Suprapubic skin (tissue), 4 donors: ENCODE data around the gene ZDHHC1. TPM values are rescaled to one million over a fixed set of nuclear protein-coding genes. Genes with fewer than 3 reads are reported as not detected.

Experiments used
- DNase-seq, 2 donors: peaks; one replicate each; pipeline ENCODE4 v3.0.0-alpha.2; 2019; ENCODE audit warnings: low spot score in 2 of 2
- H3K27ac ChIP-seq: fragments of 200-600 bp; sonication (generic); one replicate; pipeline ENCODE4 v1.5.1; 2019
- H3K27me3 ChIP-seq: fragments of 200-600 bp; sonication (generic); one replicate; pipeline ENCODE4 v1.5.1; 2019
- H3K36me3 ChIP-seq: fragments of 200-600 bp; sonication (generic); one replicate; pipeline ENCODE4 v1.5.1; 2019
- H3K4me1 ChIP-seq: fragments of 200-600 bp; sonication (generic); one replicate; pipeline ENCODE4 v1.5.1; 2019
- H3K4me3 ChIP-seq: fragments of 200-600 bp; sonication (generic); one replicate; pipeline ENCODE4 v1.5.1; 2019; ENCODE audit warnings: mild to moderate bottlenecking
- H3K9me3 ChIP-seq: fragments of 200-600 bp; sonication (generic); one replicate; pipeline ENCODE4 v1.5.1; 2019
- CTCF ChIP-seq, 2 donors: fragments of 200-600 bp in 1 of 2; fragments of 450-650 bp in 1 of 2; sonication (generic) in 1 of 2; IDR thresholded peaks; one replicate each; pipeline ENCODE4 v1.5.1; 2016 to 2019; ENCODE audit warnings: antibody characterized with exemption in 2 of 2, mild to moderate bottlenecking in 1 of 2, moderate library complexity in 1 of 2
- EP300 ChIP-seq: sonication (generic); formaldehyde crosslinking; IDR thresholded peaks from one replicate; pipeline ENCODE4 v1.6.1; 2017; ENCODE audit warnings: antibody characterized with exemption
- POLR2A ChIP-seq, 2 donors: fragments of 450-650 bp; IDR thresholded peaks; one replicate each; pipeline ENCODE4 v1.6.1; 2017; ENCODE audit warnings: antibody characterized with exemption in 2 of 2, mild to moderate bottlenecking in 2 of 2, moderate library complexity in 2 of 2
- POLR2AphosphoS5 ChIP-seq, 3 donors: sonication (generic); formaldehyde crosslinking; IDR thresholded peaks; one replicate each; pipeline ENCODE4 v1.6.1; 2017; ENCODE audit warnings: antibody characterized with exemption in 3 of 3
- WGBS: methylation state at CpG from one replicate; pipeline ENCODE4 v1.1.5; 2018; 5-methylcytosine and 5-hydroxymethylcytosine counted together
- total RNA-seq, 4 donors: library from RNA; depleted of rRNA; stranded (reverse); fragments of >200 nt; gene quantifications; one replicate each; pipeline ENCODE4 v1.1.0, GENCODE V29; 2016

ZDHHC1 gene
- total RNA-seq, 4 donors from 2014 or later = 14.0 to 31.0 (median 23.8) TPM

DNA sequence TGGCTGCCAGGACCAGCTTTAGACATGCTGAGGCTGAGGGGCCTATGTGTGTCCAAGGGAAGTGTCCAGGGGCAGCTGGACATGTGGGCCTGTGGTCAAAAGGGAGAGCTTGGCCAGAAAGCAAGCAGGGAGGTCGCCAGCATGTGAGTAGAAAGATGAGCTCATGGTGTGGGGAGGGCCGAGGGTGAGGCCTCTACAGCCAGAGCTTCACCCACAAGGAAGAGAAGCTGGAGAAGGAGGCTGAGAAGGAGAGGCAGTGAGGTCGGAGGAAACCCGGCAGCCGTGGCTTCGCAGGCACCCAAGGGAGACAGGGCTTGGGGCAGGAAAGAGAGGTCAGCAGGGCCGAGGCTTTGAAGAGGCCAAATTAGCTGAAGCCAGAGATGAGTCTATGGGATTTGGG, 10.7 kb upstream of the ZDHHC1 start:
- TF ChIP-seq POLR2AphosphoS5 (IDR thresholded peaks at IDR 0.05) (no peak), CTCF (IDR thresholded peaks at IDR 0.05) (no peak), EP300 (no peak), POLR2A (IDR thresholded peaks at IDR 0.05) (no peak)
- H3K27ac ChIP-seq = no peak overlapping the region
- no peaks in the 10 kb centered on the region for H3K9me3 ChIP-seq
- DNase-seq = no peak
- no peaks in the 10 kb centered on the region for H3K36me3 ChIP-seq
- WGBS = 70% methylated on average over 7 of the region's 7 CpGs
- peaks cover 59% of the 10 kb centered on the region for H3K4me1 ChIP-seq
- H3K4me3 ChIP-seq = no peak overlapping the region
- H3K27me3 ChIP-seq = peaks cover 4% of the 10 kb centered on the region

DNA sequence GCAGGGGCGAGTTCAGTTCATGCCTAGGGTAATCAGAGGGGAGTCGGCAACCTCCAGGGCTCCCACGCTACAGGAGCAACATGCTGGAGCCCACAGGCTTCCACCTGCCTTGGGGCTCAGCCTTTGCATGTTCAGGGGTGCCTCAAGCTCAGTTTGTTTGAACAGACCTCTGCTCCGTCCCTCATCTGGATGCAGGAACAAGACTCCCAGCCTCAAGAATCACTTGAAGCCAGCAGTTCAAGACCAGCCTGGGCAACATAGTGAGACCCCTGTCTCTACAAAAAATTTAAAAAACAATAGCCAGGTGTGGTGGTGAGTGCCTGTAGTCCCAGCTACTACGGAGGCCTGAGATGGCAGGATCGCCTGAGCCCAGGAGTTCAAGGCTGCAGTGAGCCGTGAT, 9.7 kb upstream of the ZDHHC1 start:
- Histone ChIP-seq H3K9me3 (no peaks in the 10 kb centered on the region), H3K4me1 (peaks cover 51% of the 10 kb centered on the region), H3K36me3 (no peaks in the 10 kb centered on the region), H3K27me3 (peaks cover 4% of the 10 kb centered on the region), H3K27ac (no peak overlapping the region), H3K4me3 (no peak overlapping the region)
- no peak for DNase-seq
- TF ChIP-seq POLR2A (IDR thresholded peaks at IDR 0.05) (no peak), EP300 (no peak), CTCF (IDR thresholded peaks at IDR 0.05) (no peak), POLR2AphosphoS5 (IDR thresholded peaks at IDR 0.05) (no peak)
- 96% methylated on average over 6 of the region's 7 CpGs for WGBS

- peaks cover 47% of the 10 kb centered on the region for H3K4me1 ChIP-seq
- no peaks in the 10 kb centered on the region for H3K36me3 ChIP-seq
- H3K9me3 ChIP-seq = no peaks in the 10 kb centered on the region
- H3K27me3 ChIP-seq = peaks cover 4% of the 10 kb centered on the region
- WGBS = 69% methylated on average over 4 of the region's 4 CpGs
- no peak overlapping the region for H3K4me3 ChIP-seq
- no peak for DNase-seq
- TF ChIP-seq POLR2AphosphoS5 (IDR thresholded peaks at IDR 0.05) = no peak
- H3K27ac ChIP-seq = no peak overlapping the region
Observed at GRCh38 chr16:67425580-67425979, 9.3 kb upstream of the ZDHHC1 start.

GRCh38 chr16:67425061-67425460, 8.8 kb upstream of the ZDHHC1 start:
- H3K9me3 ChIP-seq = no peaks in the 10 kb centered on the region
- H3K4me3 ChIP-seq = no peak overlapping the region
- WGBS = 61% methylated on average over 6 of the region's 6 CpGs
- H3K36me3 ChIP-seq = no peaks in the 10 kb centered on the region
- H3K27me3 ChIP-seq = peaks cover 4% of the 10 kb centered on the region
- peaks cover 41% of the 10 kb centered on the region for H3K4me1 ChIP-seq
- TF ChIP-seq EP300 (no peak), CTCF (IDR thresholded peaks at IDR 0.05) (no peak), POLR2A (IDR thresholded peaks at IDR 0.05) (no peak), POLR2AphosphoS5 (IDR thresholded peaks at IDR 0.05) (no peak)
- no peak for DNase-seq
- no peak overlapping the region for H3K27ac ChIP-seq

GRCh38 chr16:67424261-67424615, 8.0 kb upstream of the ZDHHC1 start:
- DNase-seq = no peak
- Histone ChIP-seq H3K4me3 (no peak overlapping the region), H3K27me3 (no peaks in the 10 kb centered on the region), H3K36me3 (no peaks in the 10 kb centered on the region), H3K27ac (no peak overlapping the region), H3K4me1 (peaks cover 33% of the 10 kb centered on the region), H3K9me3 (no peaks in the 10 kb centered on the region)
- 60% methylated on average over 5 of the region's 5 CpGs for WGBS
- TF ChIP-seq POLR2A (IDR thresholded peaks at IDR 0.05) (no peak), EP300 (no peak), POLR2AphosphoS5 (IDR thresholded peaks at IDR 0.05) (no peak), CTCF (IDR thresholded peaks at IDR 0.05) (no peak)

- Histone ChIP-seq H3K4me3 (no peak overlapping the region), H3K27ac (no peak overlapping the region), H3K27me3 (no peaks in the 10 kb centered on the region), H3K4me1 (peaks cover 28% of the 10 kb centered on the region), H3K9me3 (no peaks in the 10 kb centered on the region), H3K36me3 (no peaks in the 10 kb centered on the region)
- no peak for DNase-seq
- WGBS = 50% methylated on average over 9 of the region's 9 CpGs
- no peak for TF ChIP-seq EP300
- TF ChIP-seq POLR2AphosphoS5 (IDR thresholded peaks at IDR 0.05) = no peak
- no peak for TF ChIP-seq POLR2A (IDR thresholded peaks at IDR 0.05)
- TF ChIP-seq CTCF (IDR thresholded peaks at IDR 0.05) = no peak
Observed at GRCh38 chr16:67423611-67424260, 7.5 kb upstream of the ZDHHC1 start.
